A549 treated with ZK216348 at 1 μM for 4 hours (cell line): ENCODE data around the gene FGF18. TPM values are rescaled to one million over a fixed set of nuclear protein-coding genes. Genes with fewer than 3 reads are reported as not detected.

Experiments
- total RNA-seq: library from RNA; stranded (reverse); fragments of 200-300 nt; extraction: Qiagen RNA extraction; gene quantifications from 5 replicates; pipeline ENCODE4 v1.2.3, GENCODE V29; 2022; ENCODE audit warnings: low read depth

Gene FGF18, protein sequence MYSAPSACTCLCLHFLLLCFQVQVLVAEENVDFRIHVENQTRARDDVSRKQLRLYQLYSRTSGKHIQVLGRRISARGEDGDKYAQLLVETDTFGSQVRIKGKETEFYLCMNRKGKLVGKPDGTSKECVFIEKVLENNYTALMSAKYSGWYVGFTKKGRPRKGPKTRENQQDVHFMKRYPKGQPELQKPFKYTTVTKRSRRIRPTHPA
- total RNA-seq: 0.75 to 1.2 TPM (median 0.80 TPM) in 5 replicates

DNA sequence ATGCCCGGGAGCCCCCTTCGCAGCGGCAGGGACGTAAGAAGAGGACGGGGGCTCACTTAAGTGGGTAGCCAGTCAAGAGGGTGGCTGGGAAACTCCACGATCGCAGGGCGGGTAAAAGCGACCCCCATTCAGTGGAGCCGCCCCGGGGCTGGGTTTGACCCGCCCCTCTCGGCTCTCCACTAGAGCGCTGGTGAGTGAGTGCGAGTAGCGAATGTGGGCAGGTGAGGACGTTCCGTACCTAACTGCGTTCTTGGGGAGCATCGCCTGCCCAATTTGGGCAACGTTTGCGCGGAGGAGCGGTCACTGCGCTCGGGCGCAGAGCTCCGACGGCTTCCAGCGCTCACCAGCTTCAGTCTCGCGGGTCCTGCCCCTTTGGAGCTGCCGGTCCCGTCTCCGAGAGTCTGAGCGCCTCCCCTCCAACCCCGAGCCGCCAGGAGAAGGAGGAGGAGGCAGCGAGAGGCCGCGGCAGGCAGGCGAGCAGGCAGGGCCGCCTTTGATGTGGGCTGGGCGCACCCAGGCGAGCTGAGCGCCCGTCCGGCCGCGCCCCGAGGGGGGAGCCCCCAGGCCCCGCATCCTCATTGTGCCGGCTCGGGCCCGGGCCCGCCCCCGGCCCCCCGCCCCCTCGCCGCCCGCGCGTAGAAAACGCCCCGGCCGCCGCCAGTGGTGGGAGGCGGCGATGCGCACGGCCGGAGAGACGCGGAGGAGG, at the start of gene FGF18:
Gene FGF18, plus strand, starts transcription at position 666 of the 706 bp plus-strand sequence. CDS start 553 bp downstream, outside the sequence.

DNA sequence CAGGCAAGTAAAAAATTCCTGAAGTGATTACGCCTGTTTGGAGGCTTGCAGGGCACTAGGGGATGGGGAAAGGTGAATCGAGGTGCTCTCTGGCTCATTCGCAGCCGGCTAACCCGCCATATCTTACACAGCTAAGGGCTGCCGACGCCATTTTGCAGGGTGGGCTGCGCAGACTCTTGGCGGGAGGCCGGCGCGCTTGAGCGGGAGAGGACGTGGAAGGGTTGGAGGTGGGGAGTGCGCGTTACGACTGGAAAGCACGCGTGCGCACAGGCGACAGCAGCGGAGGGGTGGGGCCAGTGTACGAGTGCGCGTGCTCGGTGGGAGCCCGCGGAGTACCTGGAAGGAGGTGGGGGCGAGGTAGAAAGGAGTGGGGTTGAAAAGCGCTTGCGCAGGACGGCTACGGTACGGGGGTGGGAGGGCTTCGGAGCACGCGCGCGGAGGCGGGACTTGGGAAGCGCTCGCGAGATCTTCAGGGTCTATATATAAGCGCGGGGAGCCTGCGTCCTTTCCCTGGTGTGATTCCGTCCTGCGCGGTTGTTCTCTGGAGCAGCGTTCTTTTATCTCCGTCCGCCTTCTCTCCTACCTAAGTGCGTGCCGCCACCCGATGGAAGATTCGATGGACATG, 32.0 kb upstream of the FGF18 start, which contains the start of gene NPM1:
Gene NPM1, plus strand, starts transcription at position 505 of the 625 bp plus-strand sequence. Its CDS starts 100 bp downstream, at position 605.

Other genes starting within 250 kb of the FGF18 start
- gene TLX3, start 110.4 kb upstream of the FGF18 start, total RNA-seq: not detected in 5 replicates
- 3,231 to 6,081 TPM (median 3,458 TPM) in 5 replicates for gene NPM1, start 31.8 kb upstream of the FGF18 start, total RNA-seq